HepG2 (cell line): ENCODE results near the gene ITPR1. TPM values are rescaled to one million over a fixed set of nuclear protein-coding genes. Genes with fewer than 3 reads are reported as not detected.
A peak's percentile ranks its signal among the peaks of the same experiment; 100 is the strongest.

Experiments
- GATAD2A ChIP-seq: IDR thresholded peaks from 2 replicates; pipeline ENCODE4 v1.6.1; 2016
- MAFF ChIP-seq: IDR thresholded peaks from 2 replicates; pipeline ENCODE4 v1.6.1; 2011; ENCODE audit warnings: low read depth, low read length, improper control_type of control experiment
- MAZ ChIP-seq, 2 experiments: sonication (generic) in 1 of 2; formaldehyde crosslinking in 1 of 2; IDR thresholded peaks; 2 replicates each; pipeline versions ENCODE4 v1.5.0 to v1.6.1; 2012 to 2020; ENCODE audit warnings: low read depth in 2 of 2, mild to moderate bottlenecking in 2 of 2, borderline replicate concordance in 1 of 2, improper control_type of control experiment in 1 of 2, low read length in 1 of 2, missing genetic modification reagents in 1 of 2, moderate library complexity in 1 of 2
- MBNL3 ChIP-seq: fragments of 250-450 bp; sonication (Bioruptor Pico); conservative IDR thresholded peaks from 2 replicates; pipeline ENCODE4 v1.8.0; 2022; ENCODE audit warnings: mild to moderate bottlenecking, inconsistent platforms
- MED1 ChIP-seq: sonication (generic); formaldehyde crosslinking; IDR thresholded peaks from 2 replicates; pipeline ENCODE4 v1.4.0; 2020; ENCODE audit warnings: missing genetic modification reagents
- NCOA2 ChIP-seq: sonication (generic); formaldehyde crosslinking; IDR thresholded peaks from 2 replicates; pipeline ENCODE4 v1.8.0; 2022; ENCODE audit warnings: inconsistent platforms
- RBAK ChIP-seq: sonication (generic); formaldehyde crosslinking; IDR thresholded peaks from 2 replicates; pipeline ENCODE4 v1.5.1; 2020; ENCODE audit warnings: mild to moderate bottlenecking, missing genetic modification reagents
- SIN3A ChIP-seq: IDR thresholded peaks from 2 replicates; pipeline ENCODE4 v1.6.1; 2011; ENCODE audit warnings: low read depth, mild to moderate bottlenecking, control low read depth, low read length, borderline replicate concordance
- ZNF101 ChIP-seq: sonication (generic); formaldehyde crosslinking; IDR thresholded peaks from 2 replicates; pipeline ENCODE4 v1.4.0; 2020; ENCODE audit warnings: mild to moderate bottlenecking, low read depth, missing genetic modification reagents, borderline replicate concordance
- ZNF331 ChIP-seq: sonication (generic); formaldehyde crosslinking; IDR thresholded peaks from 2 replicates; pipeline ENCODE4 v1.4.0; 2020; ENCODE audit warnings: missing genetic modification reagents
- ZSCAN21 ChIP-seq: sonication (generic); formaldehyde crosslinking; IDR thresholded peaks from 2 replicates; pipeline ENCODE4 v1.8.0; 2022; ENCODE audit warnings: mild to moderate bottlenecking, missing genetic modification reagents, moderate library complexity, borderline replicate concordance
- polyA plus RNA-seq, 8 experiments: library from polyadenylated mRNA; depleted of rRNA in 3 of 8; stranded (reverse) in 7 of 8; unstranded in 1 of 8; fragments of >200 nt; fragmentation: Illumina TruSeq in 4 of 8; extraction: Trizol in 4 of 8; gene quantifications; 2 replicates each; pipeline versions ENCODE4 v1.2.1 to v1.2.3, GENCODE V29; 2011 to 2016; ENCODE audit warnings: low read depth in 4 of 8, missing spikeins in 1 of 8, mixed read lengths in 1 of 8; ENCODE audit not compliant: insufficient read depth in 1 of 8
- total RNA-seq, 5 experiments: library from RNA; depleted of rRNA; stranded (reverse); fragments of >200 nt; fragmentation: Illumina TruSeq; extraction: Trizol; gene quantifications; 2 replicates each; pipeline ENCODE4 v1.2.3, GENCODE V29; 2016; ENCODE audit warnings: low read depth in 1 of 5
- TF ChIP-seq, protein P1 (sequence below): sonication (generic); formaldehyde crosslinking; IDR thresholded peaks from 2 replicates; pipeline ENCODE4 v1.9.0; 2021; ENCODE audit warnings: missing genetic modification reagents, borderline replicate concordance
- TF ChIP-seq, protein P2 (sequence below), 2 experiments: fragments of 450-650 bp in 1 of 2; sonication (generic) in 1 of 2; formaldehyde crosslinking in 1 of 2; IDR thresholded peaks; 2 replicates each; pipeline versions ENCODE4 v1.6.1 to v1.8.0; 2016 to 2022; ENCODE audit warnings: antibody characterized with exemption in 1 of 2, mild to moderate bottlenecking in 1 of 2, missing genetic modification reagents in 1 of 2

The ITPR1 gene
- total and polyA plus RNA-seq, 2 of the 13 experiments (the other 11 are each of a cell fraction or from before 2014, with no cell fraction given) = 10.0 to 11.4 TPM

DNA sequence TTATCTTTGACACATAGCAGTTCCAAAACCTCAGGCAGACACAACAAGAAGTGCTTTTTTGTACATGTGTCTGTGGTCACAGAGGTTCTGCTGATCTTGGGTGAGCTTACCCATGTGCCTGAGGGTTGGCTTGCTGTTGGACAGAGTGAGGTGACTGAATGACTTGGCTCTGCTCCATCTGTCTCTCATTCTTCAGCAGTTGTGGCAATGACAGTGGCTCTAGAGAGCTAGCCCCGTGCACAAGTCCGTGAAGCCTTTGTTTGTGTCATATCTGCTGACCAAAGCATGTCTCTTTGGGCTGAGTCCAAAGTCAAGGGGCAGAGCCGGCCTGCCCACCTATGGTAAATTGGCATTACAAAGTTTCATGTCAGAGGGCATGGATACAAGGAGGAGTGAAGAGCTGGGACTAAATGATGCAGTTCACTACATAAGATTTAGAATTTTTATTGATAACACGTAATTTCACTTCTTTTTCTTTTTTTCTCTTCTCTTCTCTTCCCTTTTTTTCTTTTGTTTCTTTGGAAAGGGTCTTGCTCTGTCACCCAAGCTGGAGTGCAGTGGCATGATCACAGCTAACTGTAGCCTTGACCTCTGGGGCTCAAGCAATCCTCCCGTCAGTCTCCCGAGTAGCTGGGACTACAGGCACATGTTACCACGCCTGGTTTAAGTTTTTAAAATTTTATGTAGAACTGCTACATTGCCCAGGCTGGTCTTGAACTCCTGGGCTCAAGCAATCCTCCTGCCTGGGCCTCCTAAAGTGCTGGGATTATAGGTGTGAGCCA is 77.9 kb downstream of the ITPR1 start (continued):
- TF ChIP-seq, protein P1, sequence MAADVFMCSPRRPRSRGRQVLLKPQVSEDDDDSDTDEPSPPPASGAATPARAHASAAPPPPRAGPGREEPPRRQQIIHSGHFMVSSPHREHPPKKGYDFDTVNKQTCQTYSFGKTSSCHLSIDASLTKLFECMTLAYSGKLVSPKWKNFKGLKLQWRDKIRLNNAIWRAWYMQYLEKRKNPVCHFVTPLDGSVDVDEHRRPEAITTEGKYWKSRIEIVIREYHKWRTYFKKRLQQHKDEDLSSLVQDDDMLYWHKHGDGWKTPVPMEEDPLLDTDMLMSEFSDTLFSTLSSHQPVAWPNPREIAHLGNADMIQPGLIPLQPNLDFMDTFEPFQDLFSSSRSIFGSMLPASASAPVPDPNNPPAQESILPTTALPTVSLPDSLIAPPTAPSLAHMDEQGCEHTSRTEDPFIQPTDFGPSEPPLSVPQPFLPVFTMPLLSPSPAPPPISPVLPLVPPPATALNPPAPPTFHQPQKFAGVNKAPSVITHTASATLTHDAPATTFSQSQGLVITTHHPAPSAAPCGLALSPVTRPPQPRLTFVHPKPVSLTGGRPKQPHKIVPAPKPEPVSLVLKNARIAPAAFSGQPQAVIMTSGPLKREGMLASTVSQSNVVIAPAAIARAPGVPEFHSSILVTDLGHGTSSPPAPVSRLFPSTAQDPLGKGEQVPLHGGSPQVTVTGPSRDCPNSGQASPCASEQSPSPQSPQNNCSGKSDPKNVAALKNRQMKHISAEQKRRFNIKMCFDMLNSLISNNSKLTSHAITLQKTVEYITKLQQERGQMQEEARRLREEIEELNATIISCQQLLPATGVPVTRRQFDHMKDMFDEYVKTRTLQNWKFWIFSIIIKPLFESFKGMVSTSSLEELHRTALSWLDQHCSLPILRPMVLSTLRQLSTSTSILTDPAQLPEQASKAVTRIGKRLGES = no peak
- TF ChIP-seq NCOA2 (no peak), MAFF (peak; percentile 78), ZNF101 (CRISPR knock-in tag) (no peak), ZSCAN21 (CRISPR knock-in tag) (no peak), MBNL3 (no peak), MED1 (0 out of 2 replicates have a peak, but pooled peaks have one; percentile 31), ZNF331 (CRISPR knock-in tag) (peak; percentile 49; the same call in 1 of the 2 replicates), SIN3A (no peak), MAZ (IDR thresholded peaks at IDR 0.05; ENCODE audit: borderline replicate concordance, low read depth, low read length) (no peak), MAZ (CRISPR knock-in tag; IDR thresholded peaks at IDR 0.05; ENCODE audit: low read depth) (no peak), GATAD2A (CRISPR knock-in tag) (peak; percentile 48; the same call in 1 of the 2 replicates), RBAK (CRISPR knock-in tag) (0 out of 2 replicates have a peak, but pooled peaks have one; percentile 30)
- TF ChIP-seq, protein P2, sequence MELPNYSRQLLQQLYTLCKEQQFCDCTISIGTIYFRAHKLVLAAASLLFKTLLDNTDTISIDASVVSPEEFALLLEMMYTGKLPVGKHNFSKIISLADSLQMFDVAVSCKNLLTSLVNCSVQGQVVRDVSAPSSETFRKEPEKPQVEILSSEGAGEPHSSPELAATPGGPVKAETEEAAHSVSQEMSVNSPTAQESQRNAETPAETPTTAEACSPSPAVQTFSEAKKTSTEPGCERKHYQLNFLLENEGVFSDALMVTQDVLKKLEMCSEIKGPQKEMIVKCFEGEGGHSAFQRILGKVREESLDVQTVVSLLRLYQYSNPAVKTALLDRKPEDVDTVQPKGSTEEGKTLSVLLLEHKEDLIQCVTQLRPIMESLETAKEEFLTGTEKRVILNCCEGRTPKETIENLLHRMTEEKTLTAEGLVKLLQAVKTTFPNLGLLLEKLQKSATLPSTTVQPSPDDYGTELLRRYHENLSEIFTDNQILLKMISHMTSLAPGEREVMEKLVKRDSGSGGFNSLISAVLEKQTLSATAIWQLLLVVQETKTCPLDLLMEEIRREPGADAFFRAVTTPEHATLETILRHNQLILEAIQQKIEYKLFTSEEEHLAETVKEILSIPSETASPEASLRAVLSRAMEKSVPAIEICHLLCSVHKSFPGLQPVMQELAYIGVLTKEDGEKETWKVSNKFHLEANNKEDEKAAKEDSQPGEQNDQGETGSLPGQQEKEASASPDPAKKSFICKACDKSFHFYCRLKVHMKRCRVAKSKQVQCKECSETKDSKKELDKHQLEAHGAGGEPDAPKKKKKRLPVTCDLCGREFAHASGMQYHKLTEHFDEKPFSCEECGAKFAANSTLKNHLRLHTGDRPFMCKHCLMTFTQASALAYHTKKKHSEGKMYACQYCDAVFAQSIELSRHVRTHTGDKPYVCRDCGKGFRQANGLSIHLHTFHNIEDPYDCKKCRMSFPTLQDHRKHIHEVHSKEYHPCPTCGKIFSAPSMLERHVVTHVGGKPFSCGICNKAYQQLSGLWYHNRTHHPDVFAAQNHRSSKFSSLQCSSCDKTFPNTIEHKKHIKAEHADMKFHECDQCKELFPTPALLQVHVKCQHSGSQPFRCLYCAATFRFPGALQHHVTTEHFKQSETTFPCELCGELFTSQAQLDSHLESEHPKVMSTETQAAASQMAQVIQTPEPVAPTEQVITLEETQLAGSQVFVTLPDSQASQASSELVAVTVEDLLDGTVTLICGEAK (IDR thresholded peaks at IDR 0.05) = no peak
- TF ChIP-seq, protein P2 (CRISPR knock-in tag; IDR thresholded peaks at IDR 0.05) = no peak
